Right hindlimb (tissue), 1 donor: ENCODE results near the gene ARL4A.

Experiments
- DNase-seq: peaks from one replicate; pipeline ENCODE4 v3.0.0-alpha.2; 2018

The ARL4A gene

GRCh38 chr7:12727455-12728191, 40.2 kb downstream of the ARL4A start:
- DNase-seq, result no peak

GRCh38 chr7:12728192-12728538, 40.7 kb downstream of the ARL4A start:
- no peak for DNase-seq

- DNase-seq, result peak; percentile 58
These were observed 41.7 kb downstream of the ARL4A start for GRCh38 chr7:12729112-12729511.

GRCh38 chr7:12730523-12730922, 43.1 kb downstream of the ARL4A start:
- DNase-seq, result no peak

GRCh38 chr7:12731214-12731656, 43.8 kb downstream of the ARL4A start:
- no peak for DNase-seq

- DNase-seq, result no peak
These were observed 44.3 kb downstream of the ARL4A start for GRCh38 chr7:12731775-12732174.

GRCh38 chr7:12732428-12732827, 45.0 kb downstream of the ARL4A start:
- no peak for DNase-seq

- no peak for DNase-seq
These were observed 48.5 kb downstream of the ARL4A start for GRCh38 chr7:12735923-12736322.

- DNase-seq, result no peak
These were observed 49.9 kb downstream of the ARL4A start for GRCh38 chr7:12737373-12737772.

- DNase-seq, result no peak
These were observed 50.4 kb downstream of the ARL4A start for GRCh38 chr7:12737836-12738235.

- no peak for DNase-seq
These were observed 51.2 kb downstream of the ARL4A start for GRCh38 chr7:12738665-12739064.
